ENCODE measurements around the gene CHTF8. TPM values are rescaled to one million over a fixed set of nuclear protein-coding genes. Genes with fewer than 3 reads are reported as not detected.

The CHTF8 gene
- polyA plus RNA-seq, 1 of the 3 experiments (the other 2 are of a cell fraction): 83.0 TPM

- peak overlapping the region in 1 of 2 experiments; percentile 12; a peak in 1 of 4 replicates for H3K27ac ChIP-seq (ENCODE audit: low read depth in 2 of 2, low read length in 1 of 2)
- H3K9ac ChIP-seq: no peak overlapping the region
- no peak overlapping the region for H3K4me3 ChIP-seq (ENCODE audit: low read depth in 2 of 2, low read length in 1 of 2)
- no peaks in the 10 kb centered on the region for H3K36me3 ChIP-seq (replicated peaks in 1 of 2; ENCODE audit: control insufficient read depth in 1 of 2, insufficient read depth in 2 of 2, low read length in 1 of 2)
- peaks cover 8% of the 10 kb centered on the region for H3F3A ChIP-seq (replicated peaks; ENCODE audit: insufficient read depth)
- ChIA-PET CTCF (interaction anchor here (0.7 to 2.7 kb wide), 7 partner anchors 12 to 571 kb away, joined by 3 to 12 read pairs (median 4); no protein-coding TSS in a partner anchor), POLR2A (interaction anchor here (1.4 kb wide), 1 partner anchor 10 kb away, joined by 6 read pairs; no protein-coding TSS in a partner anchor)
- H3K4me2 ChIP-seq: no peak overlapping the region
- 66% methylated on average over 9 of the region's 11 CpGs for WGBS (ENCODE audit: low lambda C conversion rate)
- H3K9me3 ChIP-seq: no peaks in the 10 kb centered on the region
- no peaks in the 10 kb centered on the region for H3K79me2 ChIP-seq (ENCODE audit: insufficient read depth)
- H2AFZ ChIP-seq (ENCODE audit: low read depth): no peak overlapping the region
- H3K4me1 ChIP-seq (ENCODE audit: control insufficient read depth in 1 of 2, insufficient read depth in 2 of 2, low read depth in 1 of 2, low read length in 1 of 2): peaks cover 3 to 14% of the 10 kb centered on the region in 2 experiments; a peak in 3 of 4 replicates
- peak; percentile 77 for DNase-seq
- no peak for TF ChIP-seq REST (IDR thresholded peaks at IDR 0.05; ENCODE audit: low read depth, low read length)
- 0 out of 2 replicates have a peak, but pooled peaks have one; percentile 28 for TF ChIP-seq GATA2 (CRISPR knock-in tag; IDR thresholded peaks at IDR 0.05)
- no peaks in the 10 kb centered on the region for H3K27me3 ChIP-seq (ENCODE audit: insufficient read depth)
- no peaks in the 10 kb centered on the region for H3K9me2 ChIP-seq
- H4K20me1 ChIP-seq (ENCODE audit: insufficient read depth): no peaks in the 10 kb centered on the region
These were observed 32.2 kb downstream of the CHTF8 start for GRCh38 chr16:69100071-69100691.

GRCh38 chr16:69095193-69095592 is 37.2 kb downstream of the CHTF8 start:
- no peak overlapping the region for H3K27ac ChIP-seq (ENCODE audit: low read depth in 2 of 2, low read length in 1 of 2)
- H3F3A ChIP-seq (replicated peaks; ENCODE audit: insufficient read depth): peaks cover 3% of the 10 kb centered on the region
- WGBS (ENCODE audit: low lambda C conversion rate): 90% methylated on average over 6 of the region's 6 CpGs
- CTCF ChIA-PET: interaction anchor here (0.8 to 1.2 kb wide), 2 partner anchors 29 to 567 kb away, joined by 3 read pairs; no protein-coding TSS in a partner anchor
- no peaks in the 10 kb centered on the region for H4K20me1 ChIP-seq (ENCODE audit: insufficient read depth)
- no peak for DNase-seq
- H2AFZ ChIP-seq (ENCODE audit: low read depth): no peak overlapping the region
- H3K4me3 ChIP-seq (ENCODE audit: low read depth in 2 of 2, low read length in 1 of 2): no peak overlapping the region
- no peaks in the 10 kb centered on the region for H3K9me3 ChIP-seq
- peaks cover 0 to 2% of the 10 kb centered on the region in 2 experiments; a peak in 1 of 4 replicates for H3K4me1 ChIP-seq (ENCODE audit: control insufficient read depth in 1 of 2, insufficient read depth in 2 of 2, low read depth in 1 of 2, low read length in 1 of 2)
- POLR2A ChIA-PET: no interaction called here
- no peaks in the 10 kb centered on the region for H3K27me3 ChIP-seq (ENCODE audit: insufficient read depth)
- H3K9me2 ChIP-seq: no peaks in the 10 kb centered on the region
- no peak overlapping the region for H3K4me2 ChIP-seq
- H3K79me2 ChIP-seq (ENCODE audit: insufficient read depth): no peaks in the 10 kb centered on the region
- no peak overlapping the region for H3K9ac ChIP-seq
- TF ChIP-seq FOXJ3 (CRISPR knock-in tag; IDR thresholded peaks at IDR 0.05) (no peak), SIN3A (IDR thresholded peaks at IDR 0.05; ENCODE audit: borderline replicate concordance, low read depth, low read length) (no peak), CHD2 (IDR thresholded peaks at IDR 0.05; ENCODE audit: low read length, partially characterized antibody) (no peak), TEAD4 (IDR thresholded peaks at IDR 0.05; ENCODE audit: borderline replicate concordance, insufficient read depth) (no peak), RAD21 (IDR thresholded peaks at IDR 0.05; ENCODE audit: low read length) (no peak), USF2 (IDR thresholded peaks at IDR 0.05; ENCODE audit: borderline replicate concordance, low read depth, low read length) (no peak), FOSL2 (IDR thresholded peaks at IDR 0.05; ENCODE audit: borderline replicate concordance, low read depth) (no peak), JUND (IDR thresholded peaks at IDR 0.05) (no peak)
- H3K36me3 ChIP-seq (replicated peaks in 1 of 2; ENCODE audit: control insufficient read depth in 1 of 2, insufficient read depth in 2 of 2, low read length in 1 of 2): no peaks in the 10 kb centered on the region

Measured in SK-N-SH (cell line).